Stimulated activated CD8-positive, alpha-beta memory T cell treated with anti-CD3 and anti-CD28 coated beads, Interleukin-12 subunit alpha, Interleukin-12 subunit beta, amount 100 ng/mL, for 4 hours (primary cell): ENCODE data around the gene SENP5.

Experiments used
- DNase-seq: peaks from one replicate; pipeline ENCODE4 v3.0.0-alpha.2; 2020; ENCODE audit warnings: low read depth

The SENP5 gene

DNA sequence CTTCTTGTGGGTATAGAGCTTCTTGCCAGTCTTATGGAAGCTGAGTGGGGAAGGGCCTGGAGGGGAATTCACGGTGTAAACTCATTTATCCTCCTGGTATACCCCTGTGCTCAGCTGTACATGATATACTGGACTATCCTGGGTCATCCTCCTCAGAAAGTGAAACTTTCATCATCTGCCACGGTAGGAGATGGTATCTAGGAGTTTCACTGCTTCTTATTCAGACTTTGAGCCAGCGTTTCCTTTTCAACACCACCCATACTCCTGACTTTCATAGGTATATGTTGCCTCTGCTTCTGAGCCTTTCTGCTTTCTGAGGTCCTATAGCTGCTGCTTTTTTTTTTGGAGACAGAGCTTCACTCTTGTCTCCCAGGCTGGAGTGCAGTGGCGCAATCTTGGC, 15.6 kb downstream of the SENP5 start:
- DNase-seq = no peak

DNA sequence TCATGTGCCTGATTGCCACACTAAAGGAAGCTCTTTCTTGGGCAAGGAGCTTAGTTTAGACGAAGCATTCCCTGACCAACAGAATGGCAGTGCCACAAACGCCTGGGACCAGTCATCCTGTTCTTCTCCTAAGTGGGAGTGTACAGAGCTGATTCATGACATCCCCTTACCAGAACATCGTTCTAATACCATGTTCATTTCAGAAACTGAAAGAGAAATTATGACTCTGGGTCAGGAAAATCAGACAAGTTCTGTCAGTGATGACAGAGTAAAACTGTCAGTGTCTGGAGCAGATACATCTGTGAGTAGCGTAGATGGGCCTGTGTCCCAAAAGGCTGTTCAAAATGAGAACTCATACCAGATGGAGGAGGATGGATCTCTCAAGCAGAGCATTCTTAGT, 18.4 kb downstream of the SENP5 start:
- no peak for DNase-seq

- no peak for DNase-seq
Measured at GRCh38 chr3:196889844-196890708, 22.4 kb downstream of the SENP5 start.

DNA sequence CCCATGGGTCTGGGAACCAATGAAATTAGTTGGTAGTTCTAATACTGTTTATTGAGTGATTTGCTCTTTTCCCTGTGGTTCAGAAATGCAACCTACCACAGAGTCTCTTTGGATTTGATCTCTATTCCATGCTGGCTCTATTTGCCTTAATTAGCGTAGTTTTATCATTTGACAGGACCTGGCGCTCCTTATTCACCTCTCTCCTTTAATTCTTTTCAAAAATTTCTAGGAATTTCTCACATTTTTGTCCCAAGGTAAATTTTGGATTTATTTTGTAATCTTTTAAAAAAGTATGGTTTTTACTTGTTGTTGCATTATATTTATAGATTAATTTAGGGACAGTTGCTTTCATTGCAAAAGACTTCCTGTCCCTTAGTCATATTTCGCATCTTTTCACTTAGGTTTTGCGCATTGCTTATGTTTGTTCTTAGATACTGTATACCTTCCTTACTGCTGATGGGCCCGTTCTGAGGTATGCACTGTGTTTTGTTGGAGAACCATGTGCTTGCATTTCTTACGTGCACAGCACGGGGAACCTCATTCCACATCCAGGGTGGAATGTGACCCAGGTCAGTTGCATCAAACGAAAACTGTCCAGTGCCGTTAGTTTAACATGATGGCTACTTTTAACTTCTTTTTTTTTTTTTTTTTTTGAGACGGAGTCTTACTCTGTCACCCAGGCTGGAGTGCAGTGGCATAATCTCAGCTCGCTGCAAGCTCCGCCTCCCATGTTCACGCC, 27.0 kb downstream of the SENP5 start:
- no peak for DNase-seq

GRCh38 chr3:196896229-196896628, 28.5 kb downstream of the SENP5 start:
- DNase-seq = no peak

DNA sequence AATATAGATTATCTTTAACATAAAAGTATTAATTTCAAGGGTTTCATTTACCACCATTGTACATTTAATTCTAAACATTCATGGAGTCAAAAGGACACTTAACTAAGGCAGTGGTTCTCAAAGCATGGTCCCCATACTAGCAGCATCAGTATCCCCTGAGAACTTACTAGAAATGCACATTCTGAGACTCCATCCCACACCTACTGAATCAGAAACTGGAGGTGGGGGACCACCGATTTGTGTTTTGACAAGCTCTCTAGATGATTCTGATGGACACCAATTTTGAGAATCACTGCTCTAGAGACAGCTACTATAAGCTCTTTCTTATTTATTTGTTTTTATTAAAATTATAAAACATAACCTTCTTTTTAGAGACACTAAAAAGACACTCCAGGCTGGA, 34.0 kb downstream of the SENP5 start:
- no peak for DNase-seq

DNA sequence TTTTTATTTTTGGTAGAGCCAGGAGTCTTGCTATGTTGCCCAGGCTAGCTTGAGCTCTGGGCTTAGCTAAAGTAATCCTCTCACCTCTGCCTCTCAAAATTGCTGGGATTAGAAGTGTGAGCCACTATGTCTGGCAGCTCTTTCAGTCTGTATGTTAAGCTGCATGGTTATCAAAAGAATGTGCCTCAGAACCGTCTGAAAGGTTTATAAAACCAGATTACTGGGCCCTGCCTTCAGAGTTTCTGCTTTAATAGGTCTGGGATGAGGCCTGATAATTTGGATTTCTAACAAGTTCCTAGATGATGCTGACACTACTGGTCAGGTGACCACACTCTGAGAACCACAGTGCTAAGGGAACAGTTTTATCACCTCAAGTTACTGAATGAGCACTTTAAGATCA, 34.6 kb downstream of the SENP5 start:
- no peak for DNase-seq

DNA sequence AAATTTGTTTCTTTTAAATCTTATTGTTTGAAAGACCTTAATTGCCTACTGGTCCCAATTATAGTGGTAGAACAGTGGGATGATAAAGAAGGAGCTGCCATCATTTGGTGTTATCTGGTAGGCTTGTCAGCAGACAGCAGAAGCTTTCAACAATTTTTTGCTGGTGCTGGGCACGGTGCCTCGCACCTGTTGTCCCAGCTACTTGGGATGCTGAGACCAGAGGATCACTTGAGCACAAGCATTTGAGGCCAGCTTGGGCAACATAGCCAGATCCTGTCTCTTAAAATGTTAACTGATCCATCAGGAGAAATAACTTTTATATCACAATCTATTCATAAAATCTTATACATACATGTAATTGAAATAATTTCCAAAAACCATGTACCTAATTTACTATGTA, 36.0 kb downstream of the SENP5 start:
- DNase-seq = no peak

DNA sequence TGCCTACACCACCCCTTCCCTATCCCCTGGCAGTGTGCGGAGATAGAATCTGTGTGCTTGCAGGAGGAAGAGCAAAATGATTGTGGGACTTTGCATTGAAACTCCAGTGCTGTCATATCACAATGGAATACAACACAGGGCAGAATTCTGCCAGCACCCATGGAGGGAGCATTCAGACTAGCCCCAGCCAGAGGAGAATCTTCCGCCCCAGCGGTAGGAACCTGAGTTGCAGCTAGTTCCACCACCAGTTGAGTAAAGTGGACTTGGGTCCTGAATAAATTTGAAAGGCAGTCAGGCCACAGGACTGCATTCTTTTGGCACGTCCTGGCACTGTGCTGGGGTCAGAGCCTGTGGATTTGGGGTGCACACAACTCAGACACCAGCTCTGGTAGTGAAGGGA, 47.1 kb downstream of the SENP5 start:
- DNase-seq = no peak

DNA sequence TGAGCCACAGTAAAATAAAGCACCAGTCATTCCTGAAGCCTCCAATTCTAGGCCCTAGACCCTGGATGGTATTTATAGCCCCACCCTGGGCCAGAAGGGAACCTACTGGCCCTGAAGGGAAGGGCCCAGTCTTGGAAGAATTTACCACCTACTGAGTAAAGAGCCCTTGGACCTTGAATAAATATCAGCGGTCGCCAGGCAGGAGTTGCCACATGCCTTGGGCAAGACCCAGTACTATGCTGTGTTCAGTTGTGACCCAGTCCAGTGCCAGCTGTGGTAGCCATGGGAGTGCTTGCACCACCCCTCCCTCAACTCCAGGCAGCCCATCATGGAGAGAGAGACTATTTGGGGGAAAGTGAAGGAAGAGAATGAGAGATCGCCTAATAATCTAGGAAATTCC, 47.7 kb downstream of the SENP5 start:
- DNase-seq = no peak

DNA sequence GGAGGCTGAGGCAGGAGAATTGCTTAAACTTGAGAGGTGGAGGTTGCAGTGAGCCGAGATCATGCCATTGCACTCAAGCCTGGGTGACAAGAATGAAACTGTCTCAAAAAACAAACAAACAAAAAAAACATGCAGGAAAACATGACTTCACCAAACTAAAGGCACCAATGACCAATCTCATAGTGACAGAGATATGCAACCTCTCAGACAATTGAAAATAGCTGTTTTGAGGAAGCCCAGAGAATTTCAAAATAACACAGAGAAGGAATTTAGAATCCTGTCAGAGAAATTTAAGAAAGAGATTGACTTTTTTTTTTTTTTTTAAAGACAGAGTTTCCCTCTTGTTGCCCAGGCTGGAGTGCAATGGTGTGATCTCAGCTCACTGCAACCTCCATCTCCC, 48.5 kb downstream of the SENP5 start:
- DNase-seq = no peak

DNA sequence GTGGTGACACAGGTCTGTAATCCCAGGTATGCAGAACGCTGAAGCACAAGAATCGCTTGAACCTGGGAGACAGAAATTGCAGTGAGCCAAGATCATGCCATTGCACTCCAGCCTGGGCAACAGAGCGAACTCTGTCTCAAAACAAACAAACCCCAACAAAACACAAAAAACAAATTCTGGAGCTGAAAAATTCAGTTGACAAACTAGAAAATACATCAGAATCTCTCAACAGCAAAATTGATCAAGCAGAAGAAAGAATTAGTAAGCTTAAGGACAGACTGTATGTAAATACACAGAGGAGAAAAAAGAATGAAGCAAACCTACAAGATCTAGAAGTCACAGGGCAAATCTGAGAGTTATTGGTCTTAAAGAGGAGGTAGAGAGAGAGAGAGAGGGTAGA, 49.3 kb downstream of the SENP5 start:
- DNase-seq = no peak

GRCh38 chr3:196918968-196919367, 51.2 kb downstream of the SENP5 start:
- DNase-seq = no peak

GRCh38 chr3:196920733-196921132, 53.0 kb downstream of the SENP5 start:
- no peak for DNase-seq

DNA sequence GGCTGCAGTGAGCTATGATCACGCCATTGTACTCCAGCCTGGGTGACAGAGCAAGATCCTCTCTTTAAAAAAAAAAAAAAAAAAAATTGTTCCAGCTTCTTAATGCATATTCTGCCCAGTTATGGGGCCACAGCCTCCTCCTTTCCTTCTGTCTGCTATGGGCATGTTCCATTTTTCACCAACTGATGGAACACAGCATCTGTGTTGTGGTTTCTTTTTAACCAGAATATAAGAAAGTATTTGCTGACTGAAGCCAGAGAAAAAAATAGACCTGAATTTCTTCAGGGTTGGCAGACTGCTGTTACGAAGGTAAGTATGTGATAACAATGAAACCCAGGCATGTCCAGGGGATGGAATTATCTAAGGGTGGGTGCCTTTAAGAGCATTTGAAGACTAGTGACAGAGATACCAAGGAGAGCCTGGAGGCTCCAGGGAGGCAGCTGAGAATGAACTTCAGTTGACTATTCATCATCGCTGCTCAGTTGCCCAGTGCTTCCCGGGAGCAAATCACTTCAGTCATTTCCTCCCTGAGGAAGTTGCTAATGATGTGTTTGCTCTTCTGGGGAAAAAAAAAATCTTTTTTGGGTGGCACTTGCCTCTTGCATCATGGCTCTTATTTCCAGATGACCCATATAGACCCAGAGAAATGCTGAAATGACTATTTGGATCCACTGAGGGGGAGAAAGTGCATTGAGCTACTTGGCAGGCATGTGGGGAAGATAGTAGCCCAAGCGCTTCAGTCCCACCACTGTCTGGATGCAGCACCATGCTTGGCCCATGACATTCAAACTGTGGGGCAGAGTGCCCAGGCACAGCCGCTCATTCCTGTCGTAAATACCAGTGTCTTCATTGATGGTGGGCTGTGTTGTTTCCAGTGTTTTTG, 60.1 kb downstream of the SENP5 start:
- DNase-seq = no peak

- no peak for DNase-seq
Measured at GRCh38 chr3:196931157-196931556, 63.4 kb downstream of the SENP5 start.

DNA sequence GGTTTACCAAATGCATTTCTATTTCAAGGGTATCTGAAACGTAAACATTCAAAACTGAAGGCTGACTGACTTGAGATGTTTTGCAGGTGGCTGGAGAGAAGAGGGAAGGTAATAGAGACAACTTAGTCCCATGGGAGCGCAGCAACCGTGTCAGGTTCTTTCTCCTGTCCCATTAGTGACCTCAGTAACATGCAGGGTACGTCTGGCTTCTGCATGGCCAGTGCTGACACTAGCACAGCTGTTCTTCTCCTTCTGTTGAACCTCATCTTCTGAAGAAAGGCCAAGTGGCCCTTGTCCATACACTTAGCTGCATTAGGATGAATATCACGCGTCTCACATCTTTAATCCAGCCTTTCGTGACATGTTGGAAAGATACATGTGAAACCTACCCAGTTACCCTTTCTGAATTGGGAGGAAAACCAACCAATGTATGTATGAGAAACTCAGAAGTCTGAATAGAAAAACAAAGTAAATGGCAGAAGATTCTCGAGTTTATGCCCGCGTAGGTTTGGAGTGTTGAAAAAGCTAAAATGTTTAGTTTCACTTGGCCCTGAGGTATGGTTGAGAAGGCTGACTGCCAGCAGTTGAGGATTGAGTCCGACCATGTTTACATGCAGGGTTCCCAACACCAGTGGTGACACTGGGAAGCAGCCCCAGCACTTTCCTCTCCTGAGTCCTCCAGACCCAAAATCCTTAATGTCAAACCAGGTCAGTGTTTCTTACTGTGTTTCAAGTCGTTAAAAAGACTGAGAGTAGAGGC, 64.3 kb downstream of the SENP5 start:
- DNase-seq = no peak

DNA sequence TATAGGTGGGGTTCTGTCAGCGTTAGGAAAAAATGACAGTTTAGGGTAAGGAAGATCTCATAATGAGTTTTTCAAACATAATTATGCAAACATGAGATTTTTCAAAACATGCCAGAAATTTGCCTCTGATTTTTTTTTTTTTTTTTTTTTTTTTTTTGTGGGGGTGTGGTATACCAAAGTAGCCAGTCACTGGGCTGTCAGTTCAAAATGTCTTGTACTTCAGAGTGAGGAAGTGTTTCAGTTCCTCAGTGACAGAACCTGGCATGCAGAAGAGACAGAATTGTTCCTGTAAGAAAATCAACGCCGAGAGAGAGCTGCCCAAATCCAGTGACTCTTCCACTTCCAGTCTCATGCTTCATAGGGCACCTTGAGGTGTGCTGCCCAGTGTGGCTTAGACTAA, 64.9 kb downstream of the SENP5 start:
- no peak for DNase-seq

DNA sequence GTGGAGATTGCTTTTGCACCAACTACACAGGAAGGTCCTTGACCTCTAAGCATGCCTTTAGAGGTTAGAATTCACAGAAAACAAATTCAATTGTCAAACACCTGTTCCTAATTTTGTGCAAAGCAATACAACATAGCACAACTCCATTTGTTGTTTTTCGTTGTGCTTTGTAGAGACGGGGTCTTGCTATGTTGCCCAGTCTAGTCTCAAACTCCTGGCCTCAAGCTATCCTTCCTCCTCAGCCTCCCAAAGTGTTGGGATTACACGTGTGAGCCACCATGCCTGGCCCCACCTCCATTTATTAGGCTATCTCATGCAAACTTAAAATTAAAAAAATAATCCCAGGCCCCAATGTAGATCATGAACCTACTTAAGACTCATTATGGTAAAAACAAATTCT, 68.6 kb downstream of the SENP5 start:
- no peak for DNase-seq

DNA sequence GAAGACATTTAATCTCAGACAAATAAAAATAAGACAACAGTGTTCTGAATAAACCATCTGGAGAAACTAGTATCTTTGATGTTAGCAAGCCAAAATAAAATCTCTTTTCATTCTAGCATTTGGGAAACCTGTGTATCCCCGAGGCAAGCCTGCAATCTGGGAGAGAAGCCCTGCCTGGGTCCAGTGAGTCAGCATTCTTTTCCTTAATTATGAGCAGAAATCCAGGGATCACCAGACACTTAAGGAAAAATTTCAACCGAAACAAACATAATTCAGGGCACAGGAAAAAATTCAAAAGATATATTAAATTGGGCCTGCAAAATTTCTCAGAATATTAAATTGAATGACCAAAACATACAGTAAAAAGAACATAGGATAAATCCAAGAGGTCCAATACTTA, 70.4 kb downstream of the SENP5 start:
- DNase-seq = no peak

GRCh38 chr3:196938576-196938975, 70.9 kb downstream of the SENP5 start:
- DNase-seq = no peak

GRCh38 chr3:196941729-196942225, 74.1 kb downstream of the SENP5 start:
- peak; percentile 45 for DNase-seq
